Loucy (cell line): ENCODE data around the gene MET.

ENCODE experiments used
- H2AFZ ChIP-seq: fragments of 200-600 bp; sonication (generic); 2 replicates; pipeline ENCODE4 v1.6.0; 2016; ENCODE audit warnings: antibody characterized with exemption, mild to moderate bottlenecking, low read length, moderate library complexity
- H3F3A ChIP-seq: fragments of 200-600 bp; 2 replicates; pipeline ENCODE4 v1.6.0; 2016; ENCODE audit warnings: antibody characterized with exemption, low read depth, mild to moderate bottlenecking
- H3K27me3 ChIP-seq: fragments of 200-600 bp; sonication (generic); 2 replicates; pipeline ENCODE4 v1.6.1; 2014; ENCODE audit warnings: low read length, mild to moderate bottlenecking; ENCODE audit not compliant: insufficient read depth, poor library complexity, severe bottlenecking
- H3K36me3 ChIP-seq: fragments of 200-600 bp; sonication (generic); 2 replicates; pipeline ENCODE4 v1.6.1; 2016; ENCODE audit warnings: low read length; ENCODE audit not compliant: insufficient read depth
- H3K4me1 ChIP-seq: fragments of 200-600 bp; sonication (generic); 2 replicates; pipeline ENCODE4 v1.5.1; 2014; ENCODE audit warnings: low read length, mild to moderate bottlenecking; ENCODE audit not compliant: insufficient read depth, poor library complexity, severe bottlenecking
- H3K4me2 ChIP-seq: fragments of 200-600 bp; sonication (generic); 2 replicates; pipeline ENCODE4 v1.6.0; 2014; ENCODE audit warnings: antibody characterized with exemption, low read length, low read depth, mild to moderate bottlenecking; ENCODE audit not compliant: poor library complexity, severe bottlenecking
- H3K4me3 ChIP-seq: fragments of 200-600 bp; sonication (generic); 2 replicates; pipeline ENCODE4 v1.5.1; 2014; ENCODE audit warnings: low read length, mild to moderate bottlenecking, mixed read lengths; ENCODE audit not compliant: poor library complexity, severe bottlenecking
- H3K79me2 ChIP-seq: fragments of 200-600 bp; sonication (generic); 2 replicates; pipeline ENCODE4 v1.6.1; 2014; ENCODE audit warnings: low read length; ENCODE audit not compliant: insufficient read depth
- H3K9ac ChIP-seq: fragments of 200-600 bp; sonication (generic); 2 replicates; pipeline ENCODE4 v1.6.0; 2014; ENCODE audit warnings: mild to moderate bottlenecking, low read depth, low read length, moderate library complexity; ENCODE audit not compliant: poor library complexity, severe bottlenecking
- H3K9me2 ChIP-seq: fragments of 200-600 bp; sonication (generic); replicated peaks from 2 replicates; pipeline ENCODE4 v1.6.1; 2016; ENCODE audit warnings: low read depth, low read length, mixed read lengths
- H3K9me3 ChIP-seq: fragments of 200-600 bp; sonication (generic); 2 replicates; pipeline ENCODE4 v1.6.1; 2014; ENCODE audit warnings: mild to moderate bottlenecking, antibody characterized with exemption, low read length, low read depth; ENCODE audit not compliant: insufficient read depth
- H4K20me1 ChIP-seq: fragments of 200-600 bp; sonication (generic); 2 replicates; pipeline ENCODE4 v1.6.0; 2014; ENCODE audit warnings: antibody characterized with exemption, low read length, mild to moderate bottlenecking; ENCODE audit not compliant: insufficient read depth, poor library complexity, severe bottlenecking
- EZH2phosphoT487 ChIP-seq: fragments of 200-600 bp; IDR thresholded peaks from 2 replicates; pipeline ENCODE4 v1.6.1; 2018; ENCODE audit warnings: antibody characterized with exemption, mild to moderate bottlenecking, moderate library complexity, borderline replicate concordance
- TF ChIP-seq, protein P1 (sequence below): fragments of 200-600 bp; sonication (generic); conservative IDR thresholded peaks from 2 replicates; pipeline ENCODE4 v1.5.1; 2014; ENCODE audit warnings: mild to moderate bottlenecking, antibody characterized with exemption, low read length

MET gene

DNA sequence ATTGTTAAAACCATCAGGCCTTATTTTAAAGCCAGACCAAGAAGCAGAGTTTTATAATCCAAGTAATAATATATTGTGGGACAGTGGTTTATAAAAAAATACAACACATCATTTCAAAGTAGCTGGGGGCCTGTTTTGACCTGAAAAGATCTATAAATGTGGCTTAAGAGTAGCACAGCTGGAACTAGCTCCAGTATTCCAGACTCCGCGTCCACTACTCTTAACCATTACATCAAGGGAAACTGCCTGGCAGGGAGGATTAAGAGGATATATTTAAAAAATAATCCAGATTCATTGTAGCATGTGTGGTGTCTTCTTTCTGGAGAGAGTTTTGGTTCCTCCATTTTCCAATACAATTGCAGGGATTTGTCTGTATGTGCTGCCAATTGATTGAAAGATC, 67.3 kb downstream of the MET start:
- no peak overlapping the region for H2AFZ ChIP-seq
- no peaks in the 10 kb centered on the region for H3K9me3 ChIP-seq
- no peaks in the 10 kb centered on the region for H3F3A ChIP-seq
- no peaks in the 10 kb centered on the region for H3K79me2 ChIP-seq
- H3K27me3 ChIP-seq: no peaks in the 10 kb centered on the region
- no peak overlapping the region for H3K4me2 ChIP-seq
- H4K20me1 ChIP-seq: no peaks in the 10 kb centered on the region
- H3K9ac ChIP-seq: no peak overlapping the region
- no peak overlapping the region for H3K4me3 ChIP-seq
- H3K9me2 ChIP-seq: no peaks in the 10 kb centered on the region
- no peaks in the 10 kb centered on the region for H3K36me3 ChIP-seq
- no peak for TF ChIP-seq EZH2phosphoT487
- TF ChIP-seq, protein P1, sequence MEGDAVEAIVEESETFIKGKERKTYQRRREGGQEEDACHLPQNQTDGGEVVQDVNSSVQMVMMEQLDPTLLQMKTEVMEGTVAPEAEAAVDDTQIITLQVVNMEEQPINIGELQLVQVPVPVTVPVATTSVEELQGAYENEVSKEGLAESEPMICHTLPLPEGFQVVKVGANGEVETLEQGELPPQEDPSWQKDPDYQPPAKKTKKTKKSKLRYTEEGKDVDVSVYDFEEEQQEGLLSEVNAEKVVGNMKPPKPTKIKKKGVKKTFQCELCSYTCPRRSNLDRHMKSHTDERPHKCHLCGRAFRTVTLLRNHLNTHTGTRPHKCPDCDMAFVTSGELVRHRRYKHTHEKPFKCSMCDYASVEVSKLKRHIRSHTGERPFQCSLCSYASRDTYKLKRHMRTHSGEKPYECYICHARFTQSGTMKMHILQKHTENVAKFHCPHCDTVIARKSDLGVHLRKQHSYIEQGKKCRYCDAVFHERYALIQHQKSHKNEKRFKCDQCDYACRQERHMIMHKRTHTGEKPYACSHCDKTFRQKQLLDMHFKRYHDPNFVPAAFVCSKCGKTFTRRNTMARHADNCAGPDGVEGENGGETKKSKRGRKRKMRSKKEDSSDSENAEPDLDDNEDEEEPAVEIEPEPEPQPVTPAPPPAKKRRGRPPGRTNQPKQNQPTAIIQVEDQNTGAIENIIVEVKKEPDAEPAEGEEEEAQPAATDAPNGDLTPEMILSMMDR: no peak
- H3K4me1 ChIP-seq: no peaks in the 10 kb centered on the region

DNA sequence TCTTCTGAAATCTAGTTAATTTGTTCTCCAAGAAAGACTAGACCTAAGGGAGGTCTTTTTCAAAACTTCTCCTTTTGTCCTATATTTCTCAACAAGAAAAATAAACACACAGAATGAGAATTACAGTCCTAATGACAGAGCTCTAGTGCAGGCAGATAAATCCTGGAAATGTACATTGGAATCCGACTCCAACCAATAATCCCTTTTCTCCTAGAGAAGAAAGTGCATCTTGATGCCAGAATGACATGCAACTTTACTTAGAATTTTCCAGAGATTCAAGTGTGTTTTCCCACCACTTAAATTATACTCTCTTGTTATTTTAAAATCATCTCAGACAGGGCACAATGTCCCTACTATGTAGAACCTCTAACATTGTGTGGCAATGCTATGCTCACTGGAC, 68.2 kb downstream of the MET start:
- Histone ChIP-seq H4K20me1 (no peaks in the 10 kb centered on the region), H2AFZ (no peak overlapping the region), H3K4me3 (no peak overlapping the region), H3K4me1 (no peaks in the 10 kb centered on the region), H3F3A (no peaks in the 10 kb centered on the region), H3K27me3 (no peaks in the 10 kb centered on the region), H3K36me3 (no peaks in the 10 kb centered on the region), H3K9me2 (no peaks in the 10 kb centered on the region), H3K9ac (no peak overlapping the region), H3K4me2 (no peak overlapping the region), H3K9me3 (no peaks in the 10 kb centered on the region), H3K79me2 (no peaks in the 10 kb centered on the region)
- no peak for TF ChIP-seq EZH2phosphoT487
- TF ChIP-seq, protein P1: no peak

DNA sequence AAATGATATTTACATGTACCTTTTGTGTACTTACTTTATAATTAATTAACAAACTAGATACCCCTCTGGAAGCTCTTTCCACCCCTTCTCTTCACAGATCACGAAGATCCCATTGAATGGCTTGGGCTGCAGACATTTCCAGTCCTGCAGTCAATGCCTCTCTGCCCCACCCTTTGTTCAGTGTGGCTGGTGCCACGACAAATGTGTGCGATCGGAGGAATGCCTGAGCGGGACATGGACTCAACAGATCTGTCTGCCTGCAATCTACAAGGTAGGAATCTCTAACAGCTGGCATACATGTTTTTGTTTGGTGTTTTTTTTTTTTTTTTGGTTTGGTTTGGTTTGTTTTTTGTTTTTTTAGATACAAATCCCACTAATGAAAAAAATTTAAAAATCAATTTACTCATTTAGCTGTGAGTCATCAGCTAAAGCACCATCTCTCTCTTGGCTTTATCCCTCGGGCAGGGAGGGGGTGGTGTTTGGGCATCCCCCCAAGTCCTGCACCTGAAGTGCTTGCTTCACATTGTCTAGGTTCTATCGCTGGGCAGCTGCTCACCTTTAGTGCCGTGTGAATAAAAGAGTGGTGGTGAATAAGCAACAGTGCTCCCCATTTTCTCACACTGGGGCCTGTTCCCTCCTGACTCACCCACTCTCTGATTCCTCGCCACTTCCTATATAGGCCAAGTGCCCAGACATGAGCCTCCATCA, 68.9 kb downstream of the MET start:
- no peak overlapping the region for H3K9ac ChIP-seq
- H3K9me2 ChIP-seq: no peaks in the 10 kb centered on the region
- no peaks in the 10 kb centered on the region for H4K20me1 ChIP-seq
- no peaks in the 10 kb centered on the region for H3K79me2 ChIP-seq
- H3K4me2 ChIP-seq: no peak overlapping the region
- H3K4me1 ChIP-seq: no peaks in the 10 kb centered on the region
- no peaks in the 10 kb centered on the region for H3K27me3 ChIP-seq
- no peaks in the 10 kb centered on the region for H3F3A ChIP-seq
- TF ChIP-seq, protein P1: no peak
- TF ChIP-seq EZH2phosphoT487: no peak
- no peaks in the 10 kb centered on the region for H3K36me3 ChIP-seq
- no peaks in the 10 kb centered on the region for H3K9me3 ChIP-seq
- no peak overlapping the region for H2AFZ ChIP-seq
- H3K4me3 ChIP-seq: no peak overlapping the region
